ENCODE measurements around the gene UBE2D4.
A peak's percentile ranks its signal among the peaks of the same experiment; 100 is the strongest.
"Not testable (repeated sequence)": the region's sequence is repeated elsewhere in the genome, so short reads cannot be mapped to it uniquely, and the experiment has no call there.

UBE2D4 gene

DNA sequence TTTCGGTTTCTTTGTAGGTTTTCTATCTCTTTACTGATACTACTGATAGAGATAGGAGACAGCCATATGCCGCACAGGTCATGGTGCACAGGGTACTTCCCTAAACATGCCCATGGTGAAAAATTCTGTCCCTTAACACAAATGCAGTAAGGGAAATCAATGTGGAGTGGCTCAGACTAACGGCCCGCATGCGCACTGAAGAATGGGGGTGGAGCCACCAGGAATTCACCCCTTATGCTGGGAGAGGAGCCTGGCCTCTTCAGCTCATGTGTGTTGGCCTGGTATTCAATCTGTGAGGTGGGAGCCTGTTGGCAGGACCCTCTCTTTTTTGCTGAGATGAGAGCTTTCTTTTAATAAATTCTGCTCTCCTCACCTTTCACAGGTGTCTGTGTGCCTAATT, 11.4 kb upstream of the UBE2D4 start:
- DNase-seq = no peak

DNA sequence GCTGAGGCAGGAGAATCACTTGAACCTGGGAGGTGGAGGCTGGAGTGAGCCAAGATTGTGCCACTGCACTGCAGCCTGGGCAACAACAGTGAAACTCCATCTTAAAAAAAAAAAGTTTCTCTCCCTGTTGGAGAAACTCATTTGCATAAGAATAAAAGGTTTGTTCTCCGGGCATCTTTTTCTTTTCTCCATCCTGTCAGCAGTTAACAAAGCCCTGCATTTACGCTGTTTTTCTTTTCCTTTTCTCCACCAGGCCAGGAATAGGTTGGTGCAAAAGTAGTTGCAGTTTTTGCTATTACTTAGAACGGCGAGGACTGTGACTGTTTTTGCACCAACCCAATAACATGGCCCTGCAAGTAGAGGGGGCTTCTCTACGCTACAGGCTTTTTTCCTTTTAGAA, 10.3 kb upstream of the UBE2D4 start:
- DNase-seq = no peak

DNA sequence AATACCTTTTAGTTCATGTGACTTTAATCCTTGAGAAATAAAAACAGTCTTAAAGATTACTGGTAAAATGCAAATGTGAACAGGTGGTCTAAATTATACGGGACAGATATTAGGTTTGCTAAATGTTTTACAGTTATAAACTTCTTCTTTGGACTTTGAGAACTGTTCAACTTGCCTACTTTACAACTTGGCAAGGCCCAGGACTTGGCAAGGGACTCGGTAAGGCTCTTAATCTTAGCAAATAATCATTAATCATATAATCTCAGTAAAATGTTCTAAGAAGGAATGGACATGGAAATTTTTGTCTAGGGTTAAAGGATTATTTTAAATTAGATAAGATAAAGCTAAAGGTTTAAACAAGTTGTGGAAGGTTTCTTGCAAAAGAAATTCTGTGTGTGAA, 4.8 kb upstream of the UBE2D4 start:
- no peak for DNase-seq

DNA sequence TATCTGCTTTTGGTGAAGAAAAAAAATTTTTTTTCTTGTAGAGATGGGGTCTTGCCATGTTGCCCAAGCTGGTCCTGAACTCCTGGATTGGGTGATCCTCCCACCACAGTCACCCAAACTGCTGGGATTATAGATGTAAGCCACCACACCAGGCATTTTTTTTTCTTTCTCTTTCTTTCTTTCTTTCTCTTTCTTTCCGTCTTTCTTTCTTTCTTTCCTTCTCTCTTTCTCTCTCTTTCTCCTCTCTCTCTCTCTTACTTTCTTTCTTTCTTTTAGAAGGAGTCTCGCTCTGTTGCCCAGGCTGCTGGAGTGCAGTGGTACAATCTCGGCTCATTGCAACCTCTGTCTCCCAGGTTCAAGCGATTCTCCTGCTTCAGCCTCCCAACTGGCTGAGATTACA, 3.5 kb upstream of the UBE2D4 start:
- DNase-seq = no peak

DNA sequence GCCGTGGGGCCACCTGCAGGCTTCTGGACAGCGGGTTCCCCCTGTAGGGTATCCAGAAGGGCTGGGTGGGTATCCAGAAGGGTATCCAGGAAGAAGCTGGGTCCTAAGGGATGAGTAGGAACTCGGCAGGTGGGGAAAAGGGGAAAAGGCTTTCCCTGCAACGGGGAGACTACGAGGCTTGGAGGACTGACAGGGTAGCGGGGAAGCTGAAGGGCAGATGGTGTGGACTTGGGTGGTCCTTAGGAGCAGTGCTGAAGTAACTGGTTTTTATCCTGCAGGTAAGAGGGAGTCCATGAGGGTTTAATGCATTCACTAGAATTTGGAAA, 525 bp downstream of the UBE2D4 start:
- no peak for DNase-seq

DNA sequence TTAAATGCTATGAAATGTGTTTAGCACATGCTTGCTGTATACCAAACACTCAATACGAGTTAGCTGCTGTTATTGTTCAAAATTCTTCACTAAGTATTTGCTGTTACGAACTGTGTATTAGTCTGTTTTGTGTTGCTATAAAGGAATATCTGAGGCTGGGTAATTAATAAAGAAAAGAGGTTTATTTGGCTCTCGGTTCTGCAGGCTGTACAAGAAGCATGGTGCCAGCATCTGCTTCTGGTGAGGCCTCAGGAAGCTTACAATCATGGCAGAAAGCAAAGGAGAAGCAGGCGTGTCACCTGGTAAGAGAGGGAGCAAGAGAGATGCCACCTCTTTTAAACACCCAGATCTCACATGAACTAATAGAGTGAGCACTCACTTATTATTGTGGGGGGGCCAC, 1.6 kb downstream of the UBE2D4 start:
- DNase-seq = no peak

DNA sequence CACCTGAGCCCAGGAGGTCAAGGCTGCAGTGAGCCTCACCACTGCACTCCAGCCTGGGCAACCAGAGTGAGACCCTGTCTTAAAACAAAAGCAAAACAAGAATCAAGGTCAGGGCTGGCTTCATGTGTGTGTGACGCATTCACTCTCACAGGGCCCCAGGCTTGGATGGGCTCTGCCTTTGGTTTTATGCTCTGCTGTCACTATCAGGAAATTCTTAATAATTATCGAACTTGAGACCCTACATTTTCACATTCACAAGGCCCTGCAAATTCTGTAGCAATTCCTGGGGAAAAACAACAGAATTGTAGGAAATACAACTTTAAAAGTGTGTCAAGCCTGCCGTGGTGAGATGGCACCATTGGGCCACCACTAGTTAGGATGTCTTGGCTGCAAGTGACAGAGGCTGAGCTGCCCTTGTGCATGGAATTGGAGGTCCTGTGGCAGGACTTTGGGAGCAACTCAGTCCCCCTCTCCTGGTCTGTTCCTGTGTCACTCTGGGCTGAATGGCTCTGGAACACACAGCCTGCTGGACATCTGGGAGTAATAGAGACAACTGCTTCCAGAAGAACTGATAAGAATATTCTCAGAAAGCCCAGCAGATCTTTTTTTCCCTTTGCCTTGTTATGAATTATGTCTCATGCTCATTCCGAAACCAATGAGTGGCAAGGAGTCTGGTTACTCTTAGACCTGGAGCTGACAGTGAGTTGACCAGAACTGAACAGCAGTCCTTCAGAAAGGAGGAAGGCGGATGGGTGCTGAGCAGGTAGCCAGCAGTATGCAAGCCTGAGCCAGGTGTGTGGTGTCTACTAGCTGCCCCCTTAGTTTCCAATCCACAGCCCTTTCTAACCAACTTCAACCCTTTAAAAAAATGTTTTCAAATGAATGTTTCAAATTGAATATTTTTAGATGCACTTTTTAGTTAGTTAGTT, 3.6 kb downstream of the UBE2D4 start:
- no peak for DNase-seq

DNA sequence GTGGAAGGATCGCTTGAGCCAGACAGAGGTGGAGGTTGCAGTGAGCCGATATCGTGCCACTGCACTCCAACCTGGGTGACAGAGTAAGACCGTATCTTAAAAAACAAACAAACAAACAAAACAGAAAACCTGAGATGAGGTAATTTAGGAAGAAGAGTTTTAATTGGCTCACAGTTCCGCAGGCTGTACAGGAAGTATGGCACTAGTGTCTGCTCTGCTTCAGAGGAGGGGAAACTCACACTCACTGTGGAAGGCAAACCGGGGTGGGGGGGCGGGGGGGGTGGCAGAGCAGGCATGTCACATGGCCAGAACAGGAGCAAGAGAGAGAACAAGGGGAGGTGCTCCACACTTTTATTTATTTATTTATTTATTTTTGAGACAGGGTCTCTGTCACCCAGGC, 5.1 kb downstream of the UBE2D4 start:
- no peak for DNase-seq

DNA sequence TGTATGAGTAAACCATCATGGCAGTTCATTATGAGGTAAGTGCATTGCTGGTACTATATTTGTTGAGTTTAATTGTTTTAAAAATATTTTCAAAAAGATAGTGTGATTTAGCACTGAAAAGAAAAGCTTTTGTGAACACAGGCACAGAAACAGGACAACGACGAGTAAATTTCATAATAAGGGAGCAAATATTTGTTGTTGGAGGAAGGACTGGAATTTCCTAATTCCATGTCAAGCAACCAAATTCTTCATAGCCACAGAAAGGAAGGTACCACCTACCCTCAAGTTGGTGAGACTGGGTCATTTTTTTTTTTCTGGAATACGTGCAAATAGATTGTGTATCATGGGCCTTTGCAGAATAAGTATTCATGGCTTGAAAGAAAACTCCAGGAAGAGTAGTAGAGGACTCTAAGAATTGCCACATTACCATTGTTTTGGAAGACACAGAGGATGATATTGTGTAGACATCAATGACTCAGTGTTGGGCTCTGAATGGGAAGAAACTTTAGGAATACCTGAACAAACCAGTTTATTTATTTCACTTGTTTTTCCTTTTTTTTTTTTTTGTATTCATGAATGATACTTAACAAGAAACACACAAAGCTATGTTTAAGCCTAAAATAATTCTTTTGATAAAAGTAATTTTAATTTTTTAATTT, 7.8 kb downstream of the UBE2D4 start:
- no peak for DNase-seq

DNA sequence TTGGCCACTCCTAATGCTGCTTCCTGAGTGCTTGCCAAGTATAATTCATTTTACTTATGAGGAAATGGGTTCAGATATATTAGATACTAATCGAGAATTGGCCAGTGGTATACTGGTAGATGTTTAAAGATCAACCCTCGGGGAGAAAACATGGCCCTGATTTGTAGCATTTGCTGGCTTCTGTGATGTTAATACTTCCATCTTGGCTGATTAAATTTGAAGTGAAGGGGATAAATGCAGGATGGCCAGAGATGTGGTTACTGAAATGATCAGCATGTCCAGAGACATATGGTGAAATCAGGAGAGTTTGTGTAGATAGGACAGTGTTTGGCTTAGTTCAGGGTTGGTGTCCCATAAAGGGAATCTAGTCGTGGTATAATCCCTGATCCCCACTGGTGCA, 11.2 kb downstream of the UBE2D4 start:
- no peak for DNase-seq

DNA sequence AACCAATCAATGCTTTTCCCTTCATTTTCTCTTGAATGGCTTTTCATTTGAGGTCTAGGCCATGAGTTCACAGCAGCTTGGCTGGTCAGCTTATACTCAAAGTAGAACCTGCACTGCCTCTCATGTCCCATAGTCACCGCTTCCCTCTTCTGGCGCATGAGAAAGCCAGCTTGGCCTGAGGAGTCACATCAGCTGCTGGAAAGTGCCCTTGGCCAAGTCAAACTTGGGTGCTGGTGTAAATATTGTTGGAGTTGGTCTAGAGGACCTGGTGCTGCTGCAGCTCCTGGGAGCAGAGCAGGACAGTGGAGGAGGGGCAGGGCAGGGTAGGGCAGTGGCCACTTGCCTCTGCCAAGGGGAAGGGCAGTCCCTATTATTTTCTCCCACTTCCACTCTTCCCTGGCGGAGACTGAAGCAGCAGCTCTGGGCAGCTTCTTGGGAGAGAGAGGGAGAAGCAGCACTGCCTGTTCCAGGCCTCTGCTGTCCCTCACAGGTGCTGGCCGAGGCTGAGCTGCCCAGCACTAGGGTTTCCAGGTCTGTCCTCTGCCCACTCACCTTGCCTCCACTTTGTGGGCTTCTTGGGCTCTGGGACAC, 12.8 kb downstream of the UBE2D4 start:
- no peak for DNase-seq

DNA sequence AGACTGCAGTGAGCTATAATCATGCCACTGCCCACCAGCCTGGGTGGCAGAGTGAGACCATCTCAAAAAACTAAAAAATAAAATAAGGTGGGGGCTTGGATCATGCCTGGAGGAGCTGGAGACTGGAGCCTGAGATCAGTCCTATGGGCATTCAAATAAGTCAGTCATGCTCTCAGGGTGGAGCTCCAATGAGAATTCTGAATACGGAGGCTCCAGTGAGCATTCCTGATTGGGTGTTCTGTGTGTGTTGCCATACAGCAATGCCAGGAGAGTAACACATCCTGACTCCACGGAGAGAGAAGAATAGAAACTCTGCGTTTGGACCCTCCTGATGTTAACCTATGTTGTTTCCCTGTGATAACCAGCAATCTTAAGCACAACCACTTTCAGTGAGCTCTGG, 16.0 kb downstream of the UBE2D4 start:
- no peak for DNase-seq

DNA sequence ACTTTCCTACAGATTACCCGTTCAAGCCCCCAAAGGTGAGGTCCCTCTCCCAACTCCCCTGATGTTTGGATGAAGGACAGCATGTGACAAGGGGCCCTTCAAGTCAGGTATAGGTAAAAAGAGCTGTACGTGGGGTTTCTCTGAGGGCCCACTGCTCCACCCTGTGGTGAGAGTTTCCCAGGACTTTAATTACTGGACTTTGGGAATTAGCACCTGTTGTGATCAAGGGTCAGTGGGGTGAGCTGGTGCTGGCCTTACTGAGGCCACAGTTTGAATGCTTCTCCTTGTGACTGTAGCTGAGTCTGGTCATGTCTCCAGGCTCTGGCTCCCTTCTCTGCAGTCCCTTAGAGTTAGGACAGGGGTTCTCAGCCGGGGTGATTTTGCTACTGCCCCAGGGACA, 16.8 kb downstream of the UBE2D4 start:
- no peak for DNase-seq

DNA sequence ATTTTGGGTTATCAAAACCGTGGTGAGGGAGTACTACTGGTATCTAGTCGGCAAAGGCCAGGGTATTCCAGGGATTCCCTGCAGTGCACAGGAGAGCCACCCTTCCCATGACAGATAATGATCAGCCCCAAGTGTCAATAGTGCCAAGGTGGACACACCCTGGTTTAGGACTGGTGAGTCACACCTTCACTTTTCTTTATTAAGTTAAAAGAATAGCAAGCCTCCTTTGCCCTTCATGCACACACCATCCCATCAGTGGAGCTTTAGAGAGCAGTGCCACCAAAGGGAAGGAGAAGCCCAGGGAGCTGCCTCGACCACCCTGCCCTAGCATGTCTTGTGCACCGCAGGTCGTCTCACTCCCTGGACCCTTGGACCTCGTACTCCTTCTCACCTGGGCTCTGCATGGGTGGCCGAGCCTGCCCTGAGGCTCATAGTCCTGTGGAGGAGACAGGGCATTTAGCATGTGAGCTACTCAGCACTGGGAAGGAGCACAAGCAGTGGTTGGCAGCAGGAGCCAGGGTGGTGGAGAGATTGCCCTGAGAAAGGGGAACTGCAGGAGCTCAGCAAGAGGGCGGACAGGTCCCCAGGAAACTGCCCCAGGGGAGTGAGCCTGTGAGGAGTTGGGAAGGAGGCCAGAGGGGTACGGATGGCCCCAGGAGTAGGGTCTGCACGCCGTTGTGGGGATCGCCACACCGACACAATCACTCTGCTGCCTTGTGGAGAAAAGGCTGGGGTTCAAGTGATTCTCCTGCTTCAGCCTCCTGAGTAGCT, 17.4 kb downstream of the UBE2D4 start:
- DNase-seq = no peak

DNA sequence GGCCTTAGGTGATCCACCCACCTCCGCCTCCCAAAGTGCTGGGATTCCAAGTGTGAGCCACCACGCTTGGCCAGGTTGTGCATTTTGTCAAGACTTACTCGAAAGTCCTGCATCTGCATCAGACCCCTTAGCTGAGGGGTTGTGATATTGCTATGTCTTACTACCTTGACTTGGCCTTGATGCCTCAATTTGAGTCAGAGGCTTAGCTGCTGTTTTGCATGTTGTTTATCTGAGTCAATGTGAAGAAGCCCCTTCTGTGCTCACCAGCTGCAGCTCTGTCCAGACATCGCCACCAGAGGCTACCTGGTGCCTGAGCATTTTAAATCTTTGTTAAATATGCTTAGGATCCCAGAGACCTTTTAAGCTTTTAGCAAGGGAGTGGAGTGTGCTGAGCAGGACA, 18.1 kb downstream of the UBE2D4 start:
- no peak for DNase-seq

DNA sequence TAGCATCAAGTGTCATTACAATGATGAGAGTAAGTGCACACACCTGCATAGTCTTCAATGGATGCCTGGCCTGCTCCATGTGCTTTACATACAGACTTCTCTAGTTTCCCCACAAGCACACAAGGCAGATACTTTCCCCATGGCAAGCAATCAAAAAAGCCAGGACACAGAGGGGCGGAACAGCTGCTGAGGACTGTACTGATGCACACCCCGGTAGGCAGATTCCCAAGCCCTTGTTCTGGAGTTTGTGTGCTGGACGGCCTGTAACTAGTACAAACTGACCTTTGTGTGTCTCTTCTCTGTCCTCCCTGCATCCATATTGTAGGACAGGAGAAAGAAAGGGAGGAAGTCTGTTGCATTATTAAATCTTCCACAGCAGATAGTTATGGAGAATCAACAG, 25.8 kb downstream of the UBE2D4 start:
- peak in 1 of 3 experiments; percentile 20 for DNase-seq

DNA sequence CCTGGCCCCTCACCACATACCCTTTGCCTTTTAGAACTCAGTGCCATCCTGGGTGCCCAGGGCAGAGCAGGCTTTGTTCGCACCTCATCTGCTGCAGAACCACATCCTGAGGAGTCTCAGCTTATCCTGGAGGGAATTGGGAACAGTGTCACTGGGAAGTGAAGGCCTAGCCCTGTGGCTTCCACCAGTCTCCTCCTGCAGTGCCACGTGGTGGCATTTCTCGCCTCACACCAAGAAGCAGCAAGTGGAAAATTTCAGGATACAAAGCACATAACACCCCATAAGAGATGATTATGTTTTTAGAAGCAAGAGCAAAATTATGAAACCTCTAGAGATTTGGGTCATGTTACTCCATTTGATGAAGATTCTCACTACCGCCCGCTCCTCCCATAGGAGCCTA, 26.8 kb downstream of the UBE2D4 start:
- no peak for DNase-seq

DNA sequence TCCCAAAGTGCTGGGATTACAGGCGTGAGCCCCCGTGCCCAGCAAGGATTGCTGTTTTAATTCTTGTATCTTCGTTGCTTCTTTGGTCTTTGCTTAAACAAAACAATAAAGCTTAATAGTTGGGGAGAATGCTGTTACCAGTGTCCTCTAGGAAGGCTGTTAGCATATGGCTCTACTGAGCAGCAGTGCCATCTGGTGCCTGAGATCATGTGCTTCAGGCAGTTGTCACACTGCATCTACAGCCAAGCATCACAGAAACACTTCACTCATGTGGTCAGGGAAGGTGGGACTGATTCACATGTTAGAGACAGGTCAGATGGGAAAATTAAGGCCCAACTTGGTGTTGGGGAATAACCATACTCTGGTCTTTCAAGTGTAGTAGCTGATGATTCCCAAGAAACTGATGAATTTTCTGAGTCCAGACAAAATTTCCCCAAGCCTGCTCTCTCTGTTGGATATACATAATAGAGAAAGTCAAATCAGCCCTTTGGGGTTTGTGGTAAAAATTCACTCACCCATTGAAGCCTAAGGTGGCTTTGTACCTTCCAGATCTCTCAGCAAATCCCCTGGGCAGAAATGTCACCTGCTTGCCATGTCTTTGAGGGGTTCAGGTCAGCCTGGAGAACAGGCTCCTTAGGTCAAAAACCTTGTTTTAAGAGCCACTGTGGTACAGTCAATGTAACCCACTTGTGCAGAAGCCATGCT, 28.4 kb downstream of the UBE2D4 start:
- DNase-seq = peak in 1 of 3 experiments; percentile 52

DNA sequence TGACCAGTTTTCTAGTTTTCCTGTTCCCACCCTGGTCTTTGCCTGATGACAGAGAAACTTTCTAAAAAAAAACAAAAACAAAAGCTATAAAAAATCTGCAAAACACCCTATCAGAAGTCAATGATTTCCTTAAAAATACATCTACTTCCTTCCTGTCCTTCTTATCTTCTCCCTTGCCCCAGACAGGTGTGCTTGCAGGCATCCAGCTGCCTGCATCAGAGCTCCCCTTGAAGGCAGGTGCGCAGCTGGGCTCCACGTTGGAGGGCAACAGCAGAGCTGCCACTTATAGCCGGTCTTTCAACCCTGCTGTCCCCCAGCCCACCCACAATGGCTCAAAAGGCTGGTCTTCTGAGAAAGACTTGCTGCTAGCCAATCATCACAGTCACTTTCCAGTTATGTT, 29.8 kb downstream of the UBE2D4 start:
- no peak for DNase-seq

DNA sequence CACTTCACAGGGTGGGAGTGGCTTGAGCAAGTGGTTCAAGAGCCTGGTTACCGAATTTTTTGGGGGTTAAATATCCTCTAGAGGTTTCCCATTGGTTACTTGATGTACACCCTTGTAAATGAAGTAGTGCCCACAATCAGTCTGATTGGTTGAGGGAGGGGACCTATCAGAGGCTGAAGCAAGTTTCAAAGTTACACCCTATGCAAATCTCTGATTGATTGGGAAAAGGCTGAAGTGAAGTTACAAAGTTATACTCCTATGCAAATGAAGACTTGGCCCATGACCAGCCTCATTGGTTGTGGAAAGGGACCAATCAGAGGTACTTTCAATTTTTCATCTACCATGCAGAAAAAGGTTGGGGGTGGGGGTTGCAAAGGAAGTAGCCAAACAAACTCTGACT, 34.7 kb downstream of the UBE2D4 start:
- DNase-seq = no peak

DNA sequence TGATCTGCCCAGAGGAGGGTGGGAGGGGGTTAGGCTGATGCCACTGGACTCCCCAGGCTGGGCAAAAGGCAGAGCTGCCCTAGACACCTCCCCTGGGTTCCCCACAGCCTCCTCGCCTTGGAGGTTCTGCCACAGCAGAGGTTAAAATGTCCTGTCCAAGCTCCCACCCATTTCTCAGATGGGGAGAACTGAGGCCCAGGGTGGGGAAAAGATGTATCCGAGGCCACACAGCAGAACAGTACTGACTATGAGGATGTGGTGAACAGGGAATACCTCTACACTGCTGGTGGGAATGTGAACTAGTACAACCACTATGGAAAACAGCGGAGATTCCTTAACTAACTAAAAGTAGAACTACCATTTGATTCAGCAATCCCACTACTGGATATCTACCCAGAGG, 40.2 kb downstream of the UBE2D4 start:
- DNase-seq = not testable (repeated sequence)

DNA sequence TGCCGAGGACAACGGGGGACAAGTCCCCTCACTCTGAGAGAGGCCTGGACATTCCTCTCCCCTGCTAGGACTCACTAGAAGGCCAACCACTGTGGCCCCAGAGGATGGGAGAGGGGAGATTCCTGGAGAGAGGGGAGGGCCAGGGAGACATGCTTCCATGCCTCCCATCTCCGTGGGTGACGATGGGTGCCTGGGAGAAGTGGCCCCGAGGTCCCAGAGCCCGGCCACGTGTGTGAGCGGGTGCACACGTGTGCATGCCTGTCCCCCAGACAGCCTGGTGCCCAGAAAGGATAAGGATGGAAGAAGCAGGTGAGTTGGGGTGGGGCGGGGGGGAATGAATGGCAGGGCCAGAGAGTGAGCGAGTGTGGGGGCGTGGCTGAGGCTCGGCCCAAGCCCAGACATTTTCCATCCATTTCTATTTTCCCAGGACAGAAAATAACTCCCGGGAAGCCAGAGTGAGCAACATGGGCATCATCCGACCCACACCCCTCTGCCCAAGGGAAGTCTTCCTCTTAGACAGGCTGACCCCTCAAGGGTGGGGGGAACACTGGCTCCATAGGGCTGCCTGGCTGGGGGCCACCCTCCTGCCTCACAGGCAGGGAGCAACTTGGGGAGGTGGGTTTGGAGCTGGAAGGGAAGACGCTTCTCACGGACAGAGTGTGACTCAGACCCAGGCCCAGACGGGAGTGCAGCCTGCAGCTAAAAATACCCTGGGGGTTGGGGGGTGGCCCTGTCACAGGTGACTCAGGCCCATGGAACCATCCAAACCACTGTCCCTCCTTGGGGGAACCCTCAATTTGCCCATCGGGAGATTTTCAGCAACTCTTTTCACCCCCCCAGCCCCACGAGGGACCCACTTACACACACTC, 42.2 kb downstream of the UBE2D4 start:
- DNase-seq = not testable (repeated sequence)
